ENCODE results near the gene ABLIM1.

DNA sequence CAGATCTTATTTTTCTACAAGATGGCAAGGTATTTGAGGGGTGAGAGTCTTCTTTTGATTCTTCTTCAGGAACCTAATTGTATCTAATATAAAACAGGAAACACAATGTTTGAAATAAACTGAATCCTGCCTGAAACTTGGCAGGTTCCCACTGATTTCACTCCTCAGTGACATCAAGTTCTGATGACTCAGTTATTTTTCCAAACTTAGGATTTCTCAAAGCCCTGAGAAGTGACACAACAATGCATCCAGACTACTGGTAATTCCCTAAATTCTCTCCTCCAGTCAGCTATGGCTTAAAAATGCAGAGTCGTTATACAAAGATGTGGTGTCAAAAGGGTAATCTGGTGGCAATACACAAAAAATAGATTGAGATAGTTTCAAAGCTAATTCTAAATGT is 80.9 kb downstream of the ABLIM1 start:
- TF ChIP-seq, protein P1, sequence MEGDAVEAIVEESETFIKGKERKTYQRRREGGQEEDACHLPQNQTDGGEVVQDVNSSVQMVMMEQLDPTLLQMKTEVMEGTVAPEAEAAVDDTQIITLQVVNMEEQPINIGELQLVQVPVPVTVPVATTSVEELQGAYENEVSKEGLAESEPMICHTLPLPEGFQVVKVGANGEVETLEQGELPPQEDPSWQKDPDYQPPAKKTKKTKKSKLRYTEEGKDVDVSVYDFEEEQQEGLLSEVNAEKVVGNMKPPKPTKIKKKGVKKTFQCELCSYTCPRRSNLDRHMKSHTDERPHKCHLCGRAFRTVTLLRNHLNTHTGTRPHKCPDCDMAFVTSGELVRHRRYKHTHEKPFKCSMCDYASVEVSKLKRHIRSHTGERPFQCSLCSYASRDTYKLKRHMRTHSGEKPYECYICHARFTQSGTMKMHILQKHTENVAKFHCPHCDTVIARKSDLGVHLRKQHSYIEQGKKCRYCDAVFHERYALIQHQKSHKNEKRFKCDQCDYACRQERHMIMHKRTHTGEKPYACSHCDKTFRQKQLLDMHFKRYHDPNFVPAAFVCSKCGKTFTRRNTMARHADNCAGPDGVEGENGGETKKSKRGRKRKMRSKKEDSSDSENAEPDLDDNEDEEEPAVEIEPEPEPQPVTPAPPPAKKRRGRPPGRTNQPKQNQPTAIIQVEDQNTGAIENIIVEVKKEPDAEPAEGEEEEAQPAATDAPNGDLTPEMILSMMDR (IDR thresholded peaks at IDR 0.05): no peak
- TF ChIP-seq POLR2AphosphoS5 (IDR thresholded peaks at IDR 0.05): peak in 1 of 3 donors; percentile 54

All from suprapubic skin (tissue), 3 donors.